AG10803 (cell line): ENCODE results near the gene WDR87.
A peak's percentile ranks its signal among the peaks of the same experiment; 100 is the strongest.
"Not testable (repeated sequence)": the region's sequence is repeated elsewhere in the genome, so short reads cannot be mapped to it uniquely, and the experiment has no call there.

Experiments
- DNase-seq: peaks from one replicate; pipeline ENCODE4 v3.0.0; 2010; ENCODE audit warnings: low read depth
- H3K4me3 ChIP-seq: 2 replicates; pipeline ENCODE4 v1.5.1; 2011; ENCODE audit warnings: mild to moderate bottlenecking, low read length, control low read depth
- CTCF ChIP-seq: conservative IDR thresholded peaks from 2 replicates; pipeline ENCODE4 v1.5.1; 2011; ENCODE audit warnings: mild to moderate bottlenecking, low read length, control low read depth, inconsistent platforms

Gene WDR87

GRCh38 chr19:37925212-37925611 lies 18.8 kb upstream of the WDR87 start:
- no peak overlapping the region for H3K4me3 ChIP-seq
- TF ChIP-seq CTCF: no peak
- no peak for DNase-seq

GRCh38 chr19:37924573-37924972 lies 18.2 kb upstream of the WDR87 start:
- DNase-seq, H3K4me3 ChIP-seq: not testable (repeated sequence)

- H3K4me3 ChIP-seq: no peak overlapping the region
- DNase-seq: no peak
- TF ChIP-seq CTCF: no peak
These were observed 14.4 kb upstream of the WDR87 start for GRCh38 chr19:37920591-37921450.

GRCh38 chr19:37914908-37915307 lies 8.5 kb upstream of the WDR87 start:
- DNase-seq: no peak
- no peak overlapping the region for H3K4me3 ChIP-seq
- TF ChIP-seq CTCF: no peak

GRCh38 chr19:37909661-37910199 lies 3.3 kb upstream of the WDR87 start:
- no peak for TF ChIP-seq CTCF
- no peak overlapping the region for H3K4me3 ChIP-seq
- no peak for DNase-seq

GRCh38 chr19:37907735-37908455 lies 1.5 kb upstream of the WDR87 start:
- H3K4me3 ChIP-seq: peak overlapping the region; percentile 98
- peak; percentile 12 for DNase-seq
- no peak for TF ChIP-seq CTCF

- TF ChIP-seq CTCF: peak; percentile 12
- peak within 1 kb of the TSS; percentile 98 for H3K4me3 ChIP-seq
- peak; percentile 93 for DNase-seq
These were observed 708 bp upstream of the WDR87 start, which contains the start of gene SIPA1L3 for GRCh38 chr19:37906869-37907734. Gene SIPA1L3 (plus strand): TSS chr19:37907208. CDS start chr19:38081566, 174,358 bp downstream.
